GM18526 (cell line): ENCODE measurements around the gene MMRN1.

Source experiments
- POLR2A ChIP-seq: IDR thresholded peaks from 3 replicates; pipeline ENCODE4 v1.6.1; 2011; ENCODE audit not compliant: insufficient read length; ENCODE audit errors: extremely low read depth

Gene MMRN1

GRCh38 chr4:89942811-89943210 is 48.2 kb downstream of the MMRN1 start:
- no peak for TF ChIP-seq POLR2A

GRCh38 chr4:89949782-89950387 is 55.2 kb downstream of the MMRN1 start:
- no peak for TF ChIP-seq POLR2A

GRCh38 chr4:89952458-89952857 is 57.8 kb downstream of the MMRN1 start:
- no peak for TF ChIP-seq POLR2A

GRCh38 chr4:89954906-89955695 is 60.4 kb downstream of the MMRN1 start:
- TF ChIP-seq POLR2A: no peak

- TF ChIP-seq POLR2A: no peak
Measured at GRCh38 chr4:89957046-89957926, 62.6 kb downstream of the MMRN1 start.

- no peak for TF ChIP-seq POLR2A
Measured at GRCh38 chr4:89981789-89982334, 87.2 kb downstream of the MMRN1 start.

- TF ChIP-seq POLR2A: no peak
Measured at GRCh38 chr4:89988268-89988667, 93.6 kb downstream of the MMRN1 start.

- TF ChIP-seq POLR2A: no peak
Measured at GRCh38 chr4:89992744-89993143, 98.1 kb downstream of the MMRN1 start.

GRCh38 chr4:89994176-89994873 is 99.7 kb downstream of the MMRN1 start:
- TF ChIP-seq POLR2A: no peak

- TF ChIP-seq POLR2A: no peak
Measured at GRCh38 chr4:89995006-89995405, 100.4 kb downstream of the MMRN1 start.

- TF ChIP-seq POLR2A: no peak
Measured at GRCh38 chr4:89995814-89996213, 101.2 kb downstream of the MMRN1 start.

GRCh38 chr4:89997171-89997704 is 102.6 kb downstream of the MMRN1 start:
- TF ChIP-seq POLR2A: no peak

GRCh38 chr4:89998469-89999011 is 103.9 kb downstream of the MMRN1 start:
- TF ChIP-seq POLR2A: no peak

- no peak for TF ChIP-seq POLR2A
Measured at GRCh38 chr4:90001023-90001422, 106.4 kb downstream of the MMRN1 start.

- no peak for TF ChIP-seq POLR2A
Measured at GRCh38 chr4:90002441-90003062, 107.9 kb downstream of the MMRN1 start.
